Liver (tissue), 9 donors: ENCODE measurements around the gene CLDN5. TPM values are rescaled to one million over a fixed set of nuclear protein-coding genes. Genes with fewer than 3 reads are reported as not detected.

Experiments
- DNase-seq: peaks from one replicate; pipeline ENCODE4 v3.0.0-alpha.2; 2017; ENCODE audit warnings: low spot score
- H3K27ac ChIP-seq, 2 donors: one replicate each; pipeline ENCODE4 v1.7.0; 2013; ENCODE audit warnings: inconsistent platforms in 2 of 2, low read length in 2 of 2, control low read depth in 1 of 2, low read depth in 1 of 2, mild to moderate bottlenecking in 1 of 2
- H3K27me3 ChIP-seq, 4 donors: one replicate each; pipeline versions ENCODE4 v1.6.1 to v1.7.0; 2013; ENCODE audit warnings: low read length in 3 of 4, inconsistent platforms in 1 of 4, mild to moderate bottlenecking in 1 of 4, moderate library complexity in 1 of 4; ENCODE audit not compliant: control insufficient read depth in 4 of 4, insufficient read depth in 4 of 4
- H3K36me3 ChIP-seq, 4 donors: one replicate each; pipeline versions ENCODE4 v1.6.1 to v1.7.0; 2013; ENCODE audit warnings: low read length in 3 of 4, mild to moderate bottlenecking in 3 of 4, low read depth in 1 of 4, moderate library complexity in 1 of 4; ENCODE audit not compliant: control insufficient read depth in 4 of 4, insufficient read depth in 3 of 4
- H3K4me1 ChIP-seq, 4 donors: one replicate each; pipeline versions ENCODE4 v1.6.1 to v1.7.0; 2013; ENCODE audit warnings: low read length in 3 of 4, mild to moderate bottlenecking in 3 of 4, moderate library complexity in 1 of 4; ENCODE audit not compliant: control insufficient read depth in 4 of 4, insufficient read depth in 4 of 4
- H3K4me3 ChIP-seq, 3 donors: one replicate each; pipeline versions ENCODE4 v1.6.1 to v1.7.0; 2013; ENCODE audit warnings: low read length in 3 of 3, control low read depth in 1 of 3, low read depth in 1 of 3, mild to moderate bottlenecking in 1 of 3
- H3K9ac ChIP-seq, 2 donors: one replicate each; pipeline ENCODE4 v1.7.0; 2013; ENCODE audit warnings: low read length in 2 of 2, mild to moderate bottlenecking in 2 of 2, moderate library complexity in 2 of 2, control low read depth in 1 of 2, low read depth in 1 of 2
- H3K9me3 ChIP-seq, 4 donors: one replicate each; pipeline versions ENCODE4 v1.6.1 to v1.7.0; 2013; ENCODE audit warnings: low read length in 3 of 4; ENCODE audit not compliant: control insufficient read depth in 4 of 4
- ATF3 ChIP-seq: IDR thresholded peaks from 2 replicates; pipeline ENCODE4 v1.6.1; 2016; ENCODE audit warnings: antibody characterized with exemption
- CTCF ChIP-seq: fragments of 150-350 bp; IDR thresholded peaks from 2 replicates; pipeline ENCODE4 v1.5.1; 2017; ENCODE audit warnings: improper control_type of control experiment, low read depth, low read length; ENCODE audit not compliant: missing input control
- EGR1 ChIP-seq, 2 donors: IDR thresholded peaks; 2 replicates each; pipeline ENCODE4 v1.6.1; 2016 to 2018; ENCODE audit warnings: antibody characterized with exemption in 2 of 2, low read depth in 2 of 2
- FOXA1 ChIP-seq: IDR thresholded peaks from 2 replicates; pipeline ENCODE4 v1.6.1; 2016; ENCODE audit warnings: antibody characterized with exemption
- FOXA2 ChIP-seq: IDR thresholded peaks from 2 replicates; pipeline ENCODE4 v1.6.1; 2016; ENCODE audit warnings: antibody characterized with exemption
- GABPA ChIP-seq, 2 donors: IDR thresholded peaks in 1 of 2; conservative IDR thresholded peaks in 1 of 2; 2 replicates each; pipeline ENCODE4 v1.6.1; 2016; ENCODE audit warnings: antibody characterized with exemption in 2 of 2, mild to moderate bottlenecking in 1 of 2, moderate library complexity in 1 of 2
- HNF4A ChIP-seq, 2 donors: conservative IDR thresholded peaks; 2 replicates each; pipeline ENCODE4 v1.6.1; 2016; ENCODE audit warnings: antibody characterized with exemption in 2 of 2, mild to moderate bottlenecking in 2 of 2
- HNF4G ChIP-seq: IDR thresholded peaks from 2 replicates; pipeline ENCODE4 v1.6.1; 2016; ENCODE audit warnings: antibody characterized with exemption
- JUND ChIP-seq, 2 donors: IDR thresholded peaks; 2 replicates each; pipeline ENCODE4 v1.6.1; 2016; ENCODE audit warnings: antibody characterized with exemption in 2 of 2
- NR2F2 ChIP-seq: IDR thresholded peaks from 2 replicates; pipeline ENCODE4 v1.6.1; 2016; ENCODE audit warnings: antibody characterized with exemption
- RAD21 ChIP-seq, 2 donors: IDR thresholded peaks; 2 replicates each; pipeline ENCODE4 v1.6.1; 2016; ENCODE audit warnings: antibody characterized with exemption in 2 of 2, mild to moderate bottlenecking in 2 of 2
- RXRA ChIP-seq, 2 donors: IDR thresholded peaks; 2 replicates each; pipeline ENCODE4 v1.6.1; 2017 to 2018; ENCODE audit warnings: antibody characterized with exemption in 2 of 2, mild to moderate bottlenecking in 1 of 2
- SP1 ChIP-seq: IDR thresholded peaks from 2 replicates; pipeline ENCODE4 v1.6.1; 2018; ENCODE audit warnings: antibody characterized with exemption, mild to moderate bottlenecking
- TAF1 ChIP-seq: conservative IDR thresholded peaks from 2 replicates; pipeline ENCODE4 v1.6.1; 2016; ENCODE audit warnings: antibody characterized with exemption, mild to moderate bottlenecking
- YY1 ChIP-seq: IDR thresholded peaks from 2 replicates; pipeline ENCODE4 v1.6.1; 2016; ENCODE audit warnings: antibody characterized with exemption, mild to moderate bottlenecking
- WGBS: extraction: QIAGEN DNeasy Blood & Tissue Kit; methylation state at CpG from one replicate; pipeline ENCODE4 v1.1.7; 2013; 5-methylcytosine and 5-hydroxymethylcytosine counted together
- polyA plus RNA-seq, 2 donors: library from polyadenylated mRNA; stranded (reverse) in 1 of 2; unstranded in 1 of 2; fragments of 200-250 nt in 1 of 2; fragments of >200 nt in 1 of 2; fragmentation: Nextera tagmentation in 1 of 2; extraction: Ambion mirVana in 1 of 2; gene quantifications; one replicate each; pipeline versions ENCODE4 v1.2.1 to v1.2.3, GENCODE V29; 2013 to 2015
- total RNA-seq, 2 donors: library from RNA; depleted of rRNA; stranded (reverse); fragments of >200 nt; gene quantifications; one replicate each; pipeline ENCODE4 v1.2.3, GENCODE V29; 2014
- TF ChIP-seq, protein P1 (sequence below): IDR thresholded peaks from 2 replicates; pipeline ENCODE4 v1.6.1; 2016; ENCODE audit warnings: antibody characterized with exemption, mild to moderate bottlenecking
- TF ChIP-seq, protein P2 (sequence below): IDR thresholded peaks from 2 replicates; pipeline ENCODE4 v1.6.1; 2016; ENCODE audit warnings: antibody characterized with exemption
- TF ChIP-seq, protein P3 (sequence below): IDR thresholded peaks from 2 replicates; pipeline ENCODE4 v1.6.1; 2016; ENCODE audit warnings: antibody characterized with exemption
- donor health status: healthy.
- donor health status: healthy.
- donor health status: healthy.
- donor health status: healthy.
- donor health status: healthy.

CLDN5 gene
- total and polyA plus RNA-seq, 4 donors, result 15.6 to 31.5 (median 22.4) TPM

DNA sequence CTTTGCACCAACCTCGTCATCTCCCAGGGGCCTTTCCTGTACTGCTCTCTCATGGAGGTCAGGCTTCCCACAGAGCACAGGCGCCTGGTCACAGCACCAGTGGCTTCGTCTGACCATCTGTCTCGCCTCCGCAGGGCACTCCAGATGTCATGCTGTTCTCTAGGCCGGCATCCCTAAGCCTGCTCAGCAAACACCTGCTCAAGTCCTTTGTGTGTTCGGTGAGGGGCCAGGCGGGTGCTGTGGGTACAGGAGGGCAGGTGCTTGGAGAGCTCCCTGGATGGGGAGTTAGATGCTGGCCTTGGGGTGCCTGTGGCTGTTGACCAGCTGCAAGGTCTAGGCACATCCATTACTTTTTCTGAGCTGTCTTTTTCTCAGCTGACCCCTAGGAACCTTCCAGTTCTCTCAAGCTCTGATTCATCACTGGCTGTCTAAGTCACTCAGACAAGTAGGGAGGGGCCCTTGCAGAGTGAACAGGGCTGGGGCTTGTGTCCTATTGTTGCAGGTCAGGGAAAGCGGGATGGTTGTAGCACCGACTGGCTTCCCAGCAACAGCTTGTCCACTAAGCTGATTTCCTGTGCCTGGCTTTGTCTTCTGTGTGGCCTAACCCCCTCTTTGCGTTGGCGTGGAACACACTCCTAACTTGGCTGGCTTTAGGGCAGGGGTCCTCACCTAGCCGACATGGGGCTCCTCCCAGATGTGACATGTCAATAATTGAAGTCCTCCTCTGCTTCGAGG, 9.2 kb downstream of the CLDN5 start:
- Histone ChIP-seq H3K27me3 (no peaks in the 10 kb centered on the region), H3K4me3 (no peak overlapping the region), H3K9me3 (no peaks in the 10 kb centered on the region), H3K9ac (no peak overlapping the region), H3K27ac (no peak overlapping the region), H3K36me3 (no peaks in the 10 kb centered on the region), H3K4me1 (no peaks in the 10 kb centered on the region)
- TF ChIP-seq FOXA1, result no peak
- TF ChIP-seq, protein P1, sequence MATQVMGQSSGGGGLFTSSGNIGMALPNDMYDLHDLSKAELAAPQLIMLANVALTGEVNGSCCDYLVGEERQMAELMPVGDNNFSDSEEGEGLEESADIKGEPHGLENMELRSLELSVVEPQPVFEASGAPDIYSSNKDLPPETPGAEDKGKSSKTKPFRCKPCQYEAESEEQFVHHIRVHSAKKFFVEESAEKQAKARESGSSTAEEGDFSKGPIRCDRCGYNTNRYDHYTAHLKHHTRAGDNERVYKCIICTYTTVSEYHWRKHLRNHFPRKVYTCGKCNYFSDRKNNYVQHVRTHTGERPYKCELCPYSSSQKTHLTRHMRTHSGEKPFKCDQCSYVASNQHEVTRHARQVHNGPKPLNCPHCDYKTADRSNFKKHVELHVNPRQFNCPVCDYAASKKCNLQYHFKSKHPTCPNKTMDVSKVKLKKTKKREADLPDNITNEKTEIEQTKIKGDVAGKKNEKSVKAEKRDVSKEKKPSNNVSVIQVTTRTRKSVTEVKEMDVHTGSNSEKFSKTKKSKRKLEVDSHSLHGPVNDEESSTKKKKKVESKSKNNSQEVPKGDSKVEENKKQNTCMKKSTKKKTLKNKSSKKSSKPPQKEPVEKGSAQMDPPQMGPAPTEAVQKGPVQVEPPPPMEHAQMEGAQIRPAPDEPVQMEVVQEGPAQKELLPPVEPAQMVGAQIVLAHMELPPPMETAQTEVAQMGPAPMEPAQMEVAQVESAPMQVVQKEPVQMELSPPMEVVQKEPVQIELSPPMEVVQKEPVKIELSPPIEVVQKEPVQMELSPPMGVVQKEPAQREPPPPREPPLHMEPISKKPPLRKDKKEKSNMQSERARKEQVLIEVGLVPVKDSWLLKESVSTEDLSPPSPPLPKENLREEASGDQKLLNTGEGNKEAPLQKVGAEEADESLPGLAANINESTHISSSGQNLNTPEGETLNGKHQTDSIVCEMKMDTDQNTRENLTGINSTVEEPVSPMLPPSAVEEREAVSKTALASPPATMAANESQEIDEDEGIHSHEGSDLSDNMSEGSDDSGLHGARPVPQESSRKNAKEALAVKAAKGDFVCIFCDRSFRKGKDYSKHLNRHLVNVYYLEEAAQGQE, result no peak
- TF ChIP-seq YY1, result no peak
- no peak for TF ChIP-seq EGR1 (IDR thresholded peaks at IDR 0.05; ENCODE audit: low read depth in 2 of 2)
- TF ChIP-seq TAF1, result no peak
- TF ChIP-seq, protein P2, sequence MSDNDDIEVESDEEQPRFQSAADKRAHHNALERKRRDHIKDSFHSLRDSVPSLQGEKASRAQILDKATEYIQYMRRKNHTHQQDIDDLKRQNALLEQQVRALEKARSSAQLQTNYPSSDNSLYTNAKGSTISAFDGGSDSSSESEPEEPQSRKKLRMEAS, result no peak
- no peak for TF ChIP-seq HNF4G
- TF ChIP-seq HNF4A (conservative IDR thresholded peaks at IDR 0.05), result no peak
- no peak for TF ChIP-seq RXRA (IDR thresholded peaks at IDR 0.05)
- no peak for TF ChIP-seq RAD21 (IDR thresholded peaks at IDR 0.05)
- no peak for TF ChIP-seq FOXA2
- TF ChIP-seq NR2F2, result no peak
- TF ChIP-seq CTCF, result no peak
- TF ChIP-seq SP1, result no peak
- TF ChIP-seq, protein P3, sequence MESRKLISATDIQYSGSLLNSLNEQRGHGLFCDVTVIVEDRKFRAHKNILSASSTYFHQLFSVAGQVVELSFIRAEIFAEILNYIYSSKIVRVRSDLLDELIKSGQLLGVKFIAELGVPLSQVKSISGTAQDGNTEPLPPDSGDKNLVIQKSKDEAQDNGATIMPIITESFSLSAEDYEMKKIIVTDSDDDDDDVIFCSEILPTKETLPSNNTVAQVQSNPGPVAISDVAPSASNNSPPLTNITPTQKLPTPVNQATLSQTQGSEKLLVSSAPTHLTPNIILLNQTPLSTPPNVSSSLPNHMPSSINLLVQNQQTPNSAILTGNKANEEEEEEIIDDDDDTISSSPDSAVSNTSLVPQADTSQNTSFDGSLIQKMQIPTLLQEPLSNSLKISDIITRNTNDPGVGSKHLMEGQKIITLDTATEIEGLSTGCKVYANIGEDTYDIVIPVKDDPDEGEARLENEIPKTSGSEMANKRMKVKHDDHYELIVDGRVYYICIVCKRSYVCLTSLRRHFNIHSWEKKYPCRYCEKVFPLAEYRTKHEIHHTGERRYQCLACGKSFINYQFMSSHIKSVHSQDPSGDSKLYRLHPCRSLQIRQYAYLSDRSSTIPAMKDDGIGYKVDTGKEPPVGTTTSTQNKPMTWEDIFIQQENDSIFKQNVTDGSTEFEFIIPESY, result no peak
- TF ChIP-seq JUND (IDR thresholded peaks at IDR 0.05), result no peak
- TF ChIP-seq ATF3, result no peak
- no peak for TF ChIP-seq GABPA (IDR thresholded peaks at IDR 0.05 in 1 of 2, conservative IDR thresholded peaks at IDR 0.05 in 1 of 2)
- 96% methylated on average over 14 of the region's 14 CpGs for WGBS
- DNase-seq, result no peak
